Measurements from ENCODE around the gene LPGAT1.

DNA sequence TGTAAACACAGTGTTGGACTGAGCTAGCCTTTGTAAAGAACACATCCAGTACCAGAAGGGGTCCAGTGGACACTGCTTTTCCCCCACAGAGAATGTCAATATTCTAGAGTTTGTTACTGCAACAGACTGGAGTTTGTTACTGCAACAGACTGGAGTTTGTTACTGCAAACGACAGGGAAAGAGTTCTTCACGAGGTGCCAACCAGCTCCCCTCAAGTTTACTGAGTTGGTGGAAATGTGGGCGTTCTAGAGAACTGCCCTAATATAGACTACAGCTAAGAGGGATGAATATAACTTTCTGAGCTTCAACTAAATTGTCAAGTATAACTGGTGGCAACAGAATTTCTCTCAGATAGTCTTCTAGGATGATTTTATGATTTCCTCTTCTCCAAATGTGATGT, 81.3 kb downstream of the LPGAT1 start:
- TF ChIP-seq POLR2A (IDR thresholded peaks at IDR 0.05; ENCODE audit: low read depth, low read length) (no peak), POLR2AphosphoS5 (IDR thresholded peaks at IDR 0.05; ENCODE audit: low read depth, low read length) (no peak), PAX5 (IDR thresholded peaks at IDR 0.05; ENCODE audit: insufficient read depth, low read length, severe bottlenecking) (no peak)

All from GM12891 (cell line).